ENCODE results near the gene KCNK16.

- TF ChIP-seq CTCF (IDR thresholded peaks at IDR 0.05) (no peak), POLR2A (IDR thresholded peaks at IDR 0.05) (no peak)
These were observed 741 bp downstream of the KCNK16 start for GRCh38 chr6:39321761-39322160.

All from heart left ventricle (tissue), 13 donors.